HepG2 (cell line): ENCODE measurements around the gene CDK12. TPM values are rescaled to one million over a fixed set of nuclear protein-coding genes. Genes with fewer than 3 reads are reported as not detected.

Source experiments
- AHR ChIP-seq: IDR thresholded peaks from 2 replicates; pipeline ENCODE4 v1.6.1; 2018; ENCODE audit warnings: missing genetic modification reagents, missing compliant biosample characterization
- ARNT ChIP-seq: fragments of 450-650 bp; IDR thresholded peaks from 2 replicates; pipeline ENCODE4 v1.6.1; 2017
- FLYWCH1 ChIP-seq: sonication (generic); formaldehyde crosslinking; IDR thresholded peaks from 2 replicates; pipeline ENCODE4 v1.8.1; 2023; ENCODE audit warnings: mild to moderate bottlenecking, missing genetic modification reagents
- FOSL2 ChIP-seq: sonication (generic); formaldehyde crosslinking; IDR thresholded peaks from 2 replicates; pipeline ENCODE4 v1.4.0; 2020; ENCODE audit warnings: missing genetic modification reagents
- GPN1 ChIP-seq: sonication (generic); formaldehyde crosslinking; IDR thresholded peaks from 2 replicates; pipeline ENCODE4 v1.5.1; 2020; ENCODE audit warnings: missing genetic modification reagents, borderline replicate concordance
- HMG20A ChIP-seq: IDR thresholded peaks from 2 replicates; pipeline ENCODE4 v1.6.1; 2016; ENCODE audit warnings: borderline replicate concordance
- HNF1B ChIP-seq: sonication (generic); formaldehyde crosslinking; IDR thresholded peaks from 2 replicates; pipeline ENCODE4 v1.5.1; 2020; ENCODE audit warnings: mild to moderate bottlenecking, moderate library complexity, missing genetic modification reagents
- HNRNPK ChIP-seq: fragments of 200-400 bp; formaldehyde crosslinking; IDR thresholded peaks from 2 replicates; pipeline ENCODE4 v1.6.1; 2018; ENCODE audit warnings: low read length, low read depth, moderate library complexity, mild to moderate bottlenecking; ENCODE audit not compliant: poor library complexity, severe bottlenecking
- JDP2 ChIP-seq: sonication (generic); formaldehyde crosslinking; IDR thresholded peaks from 2 replicates; pipeline ENCODE4 v1.8.1; 2022; ENCODE audit warnings: missing genetic modification reagents, borderline replicate concordance
- MIER3 ChIP-seq: IDR thresholded peaks from 2 replicates; pipeline ENCODE4 v1.6.1; 2016; ENCODE audit warnings: missing compliant biosample characterization, borderline replicate concordance
- MTERF4 ChIP-seq: sonication (generic); formaldehyde crosslinking; IDR thresholded peaks from 2 replicates; pipeline ENCODE4 v1.8.0; 2023; ENCODE audit warnings: mild to moderate bottlenecking, missing genetic modification reagents
- PRMT3 ChIP-seq: sonication (generic); formaldehyde crosslinking; IDR thresholded peaks from 2 replicates; pipeline ENCODE4 v1.8.1; 2022; ENCODE audit warnings: low read depth, mild to moderate bottlenecking, moderate library complexity, missing genetic modification reagents, borderline replicate concordance
- RXRB ChIP-seq: IDR thresholded peaks from 2 replicates; pipeline ENCODE4 v1.6.1; 2016; ENCODE audit warnings: borderline replicate concordance, missing genetic modification reagents, missing compliant biosample characterization
- SAFB2 ChIP-seq: sonication (generic); formaldehyde crosslinking; IDR thresholded peaks from 2 replicates; pipeline ENCODE4 v1.5.1; 2020; ENCODE audit warnings: missing genetic modification reagents, low read depth, mild to moderate bottlenecking, borderline replicate concordance
- SMAD3 ChIP-seq: sonication (generic); formaldehyde crosslinking; IDR thresholded peaks from 2 replicates; pipeline ENCODE4 v1.4.0; 2020; ENCODE audit warnings: missing genetic modification reagents
- SSRP1 ChIP-seq: IDR thresholded peaks from 2 replicates; pipeline ENCODE4 v1.6.1; 2016; ENCODE audit warnings: control low read depth
- TAF1 ChIP-seq: sonication (generic); formaldehyde crosslinking; IDR thresholded peaks from 2 replicates; pipeline ENCODE4 v1.4.0; 2020; ENCODE audit warnings: missing genetic modification reagents
- TBP ChIP-seq: sonication (generic); formaldehyde crosslinking; IDR thresholded peaks from 2 replicates; pipeline ENCODE4 v1.5.0; 2020; ENCODE audit warnings: missing genetic modification reagents
- ZFX ChIP-seq: sonication (generic); formaldehyde crosslinking; IDR thresholded peaks from 2 replicates; pipeline ENCODE4 v1.4.0; 2020; ENCODE audit warnings: mild to moderate bottlenecking, low read depth, missing genetic modification reagents, moderate library complexity
- ZFY ChIP-seq: sonication (generic); formaldehyde crosslinking; IDR thresholded peaks from 2 replicates; pipeline ENCODE4 v1.4.0; 2020; ENCODE audit warnings: missing genetic modification reagents
- ZIK1 ChIP-seq: sonication (generic); formaldehyde crosslinking; IDR thresholded peaks from 2 replicates; pipeline ENCODE4 v1.5.0; 2020; ENCODE audit warnings: mild to moderate bottlenecking, low read depth, missing genetic modification reagents, borderline replicate concordance
- ZNF333 ChIP-seq: sonication (generic); formaldehyde crosslinking; IDR thresholded peaks from 2 replicates; pipeline ENCODE4 v1.4.0; 2020; ENCODE audit warnings: mild to moderate bottlenecking, missing genetic modification reagents, borderline replicate concordance
- ZNF563 ChIP-seq: sonication (generic); formaldehyde crosslinking; IDR thresholded peaks from 2 replicates; pipeline ENCODE4 v1.8.0; 2022; ENCODE audit warnings: mild to moderate bottlenecking, moderate library complexity, missing genetic modification reagents
- ZNF569 ChIP-seq: sonication (generic); formaldehyde crosslinking; IDR thresholded peaks from 2 replicates; pipeline ENCODE4 v1.5.0; 2020; ENCODE audit warnings: mild to moderate bottlenecking, missing genetic modification reagents, moderate library complexity, borderline replicate concordance
- ZNF7 ChIP-seq: IDR thresholded peaks from 2 replicates; pipeline ENCODE4 v1.6.1; 2016; ENCODE audit warnings: missing biosample characterization, missing genetic modification reagents
- ZNF776 ChIP-seq: sonication (generic); formaldehyde crosslinking; IDR thresholded peaks from 2 replicates; pipeline ENCODE4 v1.4.0; 2020; ENCODE audit warnings: mild to moderate bottlenecking, missing genetic modification reagents
- ZUFSP ChIP-seq: sonication (generic); formaldehyde crosslinking; IDR thresholded peaks from 2 replicates; pipeline ENCODE4 v1.9.0; 2021; ENCODE audit warnings: missing genetic modification reagents, mild to moderate bottlenecking, borderline replicate concordance
- polyA plus RNA-seq, 8 experiments: library from polyadenylated mRNA; depleted of rRNA in 3 of 8; stranded (reverse) in 7 of 8; unstranded in 1 of 8; fragments of >200 nt; fragmentation: Illumina TruSeq in 4 of 8; extraction: Trizol in 4 of 8; gene quantifications; 2 replicates each; pipeline versions ENCODE4 v1.2.1 to v1.2.3, GENCODE V29; 2011 to 2016; ENCODE audit warnings: low read depth in 4 of 8, missing spikeins in 1 of 8, mixed read lengths in 1 of 8; ENCODE audit not compliant: insufficient read depth in 1 of 8
- total RNA-seq, 5 experiments: library from RNA; depleted of rRNA; stranded (reverse); fragments of >200 nt; fragmentation: Illumina TruSeq; extraction: Trizol; gene quantifications; 2 replicates each; pipeline ENCODE4 v1.2.3, GENCODE V29; 2016; ENCODE audit warnings: low read depth in 1 of 5

The CDK12 gene
- total and polyA plus RNA-seq, 2 of the 13 experiments (the other 11 are each of a cell fraction or from before 2014, with no cell fraction given) = 24.0 to 88.6 TPM

- TF ChIP-seq HNF1B (CRISPR knock-in tag) = peak; percentile 80; the same call in 1 of the 2 replicates
- peak; percentile 97 for TF ChIP-seq ZFX (CRISPR knock-in tag)
- TF ChIP-seq SMAD3 (CRISPR knock-in tag) = peak; percentile 93
- TF ChIP-seq FLYWCH1 (CRISPR knock-in tag) = no peak
- TF ChIP-seq PRMT3 (CRISPR knock-in tag) = no peak
- TF ChIP-seq MIER3 (CRISPR knock-in tag) = peak; percentile 82
- peak; percentile 35 for TF ChIP-seq MTERF4 (CRISPR knock-in tag)
- peak; percentile 95 for TF ChIP-seq ZFY (CRISPR knock-in tag)
- peak; percentile 94 for TF ChIP-seq TAF1
- peak; percentile 74; the same call in 1 of the 2 replicates for TF ChIP-seq ZIK1
- TF ChIP-seq HNRNPK = no peak
- peak; percentile 65 for TF ChIP-seq ZNF563
- no peak for TF ChIP-seq ZUFSP (CRISPR knock-in tag)
- TF ChIP-seq TBP (CRISPR knock-in tag) = no peak
- no peak for TF ChIP-seq SAFB2 (CRISPR knock-in tag)
- no peak; the same call in 1 of the 2 replicates for TF ChIP-seq JDP2 (CRISPR knock-in tag)
- peak; percentile 67; the same call in 1 of the 2 replicates for TF ChIP-seq ZNF333
- TF ChIP-seq ZNF7 (CRISPR knock-in tag) = no peak
- no peak for TF ChIP-seq ZNF776 (CRISPR knock-in tag)
- 0 out of 2 replicates have a peak, but pooled peaks have one; percentile 47 for TF ChIP-seq GPN1 (CRISPR knock-in tag)
- no peak for TF ChIP-seq SSRP1 (CRISPR knock-in tag)
- peak; percentile 71; the same call in 1 of the 2 replicates for TF ChIP-seq RXRB (CRISPR knock-in tag)
- TF ChIP-seq AHR = peak; percentile 89; the same call in 1 of the 2 replicates
- TF ChIP-seq ZNF569 (CRISPR knock-in tag) = peak; percentile 47; the same call in 1 of the 2 replicates
- TF ChIP-seq FOSL2 (CRISPR knock-in tag) = peak; percentile 40
- no peak for TF ChIP-seq ARNT
- TF ChIP-seq HMG20A (CRISPR knock-in tag) = no peak
Measured at GRCh38 chr17:39461113-39461925, at the start of gene CDK12 (continued).
